Measurements from ENCODE around the gene NSUN5. TPM values are rescaled to one million over a fixed set of nuclear protein-coding genes. Genes with fewer than 3 reads are reported as not detected.

Gene NSUN5
- total RNA-seq, 1 experiment from 2014 or later: 28.9 TPM

DNA sequence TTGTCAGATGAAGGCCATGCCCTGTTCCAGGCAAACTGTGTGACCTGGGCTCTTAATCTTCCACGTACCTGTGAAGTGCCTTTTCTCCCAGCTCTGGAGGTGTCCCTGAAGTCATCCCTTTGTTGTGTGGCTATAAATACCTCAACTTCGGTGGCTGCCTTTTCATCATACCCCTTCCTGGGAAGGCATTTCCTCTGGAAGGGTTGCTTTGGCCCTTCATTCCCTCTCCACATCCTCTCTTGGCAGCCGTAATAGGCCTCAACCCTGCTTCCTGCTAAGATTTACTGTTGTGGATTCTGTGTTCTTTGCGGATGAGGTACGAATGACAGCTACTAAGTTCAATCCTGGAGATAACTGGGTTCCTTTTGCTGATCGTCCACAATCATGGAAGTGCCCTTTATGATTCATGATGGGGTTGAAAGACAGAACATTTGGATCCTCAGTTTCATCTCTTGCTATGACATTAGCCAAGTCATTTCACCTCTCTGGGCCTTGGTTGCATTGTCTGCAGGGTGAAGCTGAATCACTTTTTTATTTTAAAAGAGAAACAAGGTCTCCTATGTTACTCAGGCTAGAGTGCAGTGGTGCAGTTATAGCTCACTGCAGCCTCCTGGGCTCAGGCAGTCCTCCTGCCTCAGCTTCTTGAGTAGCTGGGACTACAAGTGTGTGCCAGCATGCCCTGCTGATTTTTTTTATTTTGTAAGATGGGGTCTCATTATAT is 43.0 kb upstream of the NSUN5 start:
- BruUV-seq (replicated peaks): no TSS peak
- DNase-seq (ENCODE audit: low spot score): no peak
- POLR2A ChIA-PET (ENCODE audit: low non-redundant PET): no interaction called here
- CTCF ChIA-PET: no interaction called here
- Histone ChIP-seq H3K9me3 (ENCODE audit: low read depth, low read length, poor library complexity, severe bottlenecking) (no peaks in the 10 kb centered on the region), H3K36me3 (ENCODE audit: insufficient read depth, low read length, poor library complexity, severe bottlenecking) (no peaks in the 10 kb centered on the region), H3K4me3 (ENCODE audit: low read depth, low read length, poor library complexity, severe bottlenecking) (no peak overlapping the region), H3K4me1 (ENCODE audit: insufficient read depth, low read length, poor library complexity, severe bottlenecking) (no peaks in the 10 kb centered on the region), H3K27ac (ENCODE audit: low read depth, low read length, poor library complexity, severe bottlenecking) (no peak overlapping the region), H3K27me3 (replicated peaks; ENCODE audit: insufficient read depth, low read depth, low read length, poor library complexity) (no peaks in the 10 kb centered on the region)
- TF ChIP-seq EZH2 (IDR thresholded peaks at IDR 0.05; ENCODE audit: borderline replicate concordance, low read depth, low read length, poor library complexity, severe bottlenecking): no peak
- TF ChIP-seq, protein P1, sequence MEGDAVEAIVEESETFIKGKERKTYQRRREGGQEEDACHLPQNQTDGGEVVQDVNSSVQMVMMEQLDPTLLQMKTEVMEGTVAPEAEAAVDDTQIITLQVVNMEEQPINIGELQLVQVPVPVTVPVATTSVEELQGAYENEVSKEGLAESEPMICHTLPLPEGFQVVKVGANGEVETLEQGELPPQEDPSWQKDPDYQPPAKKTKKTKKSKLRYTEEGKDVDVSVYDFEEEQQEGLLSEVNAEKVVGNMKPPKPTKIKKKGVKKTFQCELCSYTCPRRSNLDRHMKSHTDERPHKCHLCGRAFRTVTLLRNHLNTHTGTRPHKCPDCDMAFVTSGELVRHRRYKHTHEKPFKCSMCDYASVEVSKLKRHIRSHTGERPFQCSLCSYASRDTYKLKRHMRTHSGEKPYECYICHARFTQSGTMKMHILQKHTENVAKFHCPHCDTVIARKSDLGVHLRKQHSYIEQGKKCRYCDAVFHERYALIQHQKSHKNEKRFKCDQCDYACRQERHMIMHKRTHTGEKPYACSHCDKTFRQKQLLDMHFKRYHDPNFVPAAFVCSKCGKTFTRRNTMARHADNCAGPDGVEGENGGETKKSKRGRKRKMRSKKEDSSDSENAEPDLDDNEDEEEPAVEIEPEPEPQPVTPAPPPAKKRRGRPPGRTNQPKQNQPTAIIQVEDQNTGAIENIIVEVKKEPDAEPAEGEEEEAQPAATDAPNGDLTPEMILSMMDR (conservative IDR thresholded peaks at IDR 0.05; ENCODE audit: low read depth, low read length): no peak
- intact Hi-C loops (cut with micrococcal nuclease; ENCODE audit: unreplicated experiment): no loop called here

DNA sequence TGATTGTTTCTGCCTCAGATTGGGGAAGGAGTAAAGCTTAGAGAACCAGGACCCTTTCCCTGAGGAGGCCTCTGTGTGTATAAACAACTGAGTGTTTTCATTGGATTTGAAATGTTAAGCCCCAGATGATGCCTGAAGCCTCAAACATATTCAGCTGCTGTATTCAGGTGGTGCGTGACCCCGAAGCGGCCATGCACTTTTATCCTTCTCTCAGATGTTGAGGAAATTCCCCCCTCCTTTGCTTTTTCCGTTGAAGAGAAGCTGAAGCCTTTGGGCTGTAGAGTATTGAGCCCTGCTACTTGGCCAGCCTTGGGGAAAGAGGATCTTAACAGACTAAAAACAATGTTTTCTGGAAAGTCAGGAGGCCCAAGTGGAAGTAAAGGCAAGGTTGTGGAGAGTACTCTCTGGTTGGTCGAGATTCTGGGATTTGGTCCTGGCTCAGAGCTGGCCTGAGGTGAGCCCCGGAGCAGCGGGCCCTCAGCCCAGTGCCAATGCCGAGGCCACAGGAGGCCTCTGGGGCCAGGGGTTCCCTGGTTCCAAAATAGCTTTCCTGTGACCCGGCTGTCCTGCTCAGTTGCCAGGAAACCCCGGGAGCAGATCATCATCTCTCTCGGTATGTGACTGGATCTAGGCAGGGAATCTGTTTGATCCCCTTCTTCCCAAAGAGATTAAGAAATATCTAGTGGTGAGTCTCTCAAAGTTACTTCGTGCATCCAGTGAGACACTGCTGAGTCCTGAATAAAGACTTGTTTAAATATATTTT is 41.9 kb upstream of the NSUN5 start:
- intact Hi-C loops (cut with micrococcal nuclease; ENCODE audit: unreplicated experiment): no loop called here
- Histone ChIP-seq H3K4me1 (ENCODE audit: insufficient read depth, low read length, poor library complexity, severe bottlenecking) (no peaks in the 10 kb centered on the region), H3K36me3 (ENCODE audit: insufficient read depth, low read length, poor library complexity, severe bottlenecking) (no peaks in the 10 kb centered on the region), H3K9me3 (ENCODE audit: low read depth, low read length, poor library complexity, severe bottlenecking) (no peaks in the 10 kb centered on the region), H3K4me3 (ENCODE audit: low read depth, low read length, poor library complexity, severe bottlenecking) (no peak overlapping the region), H3K27ac (ENCODE audit: low read depth, low read length, poor library complexity, severe bottlenecking) (no peak overlapping the region), H3K27me3 (replicated peaks; ENCODE audit: insufficient read depth, low read depth, low read length, poor library complexity) (no peaks in the 10 kb centered on the region)
- ChIA-PET CTCF (no interaction called here), POLR2A (ENCODE audit: low non-redundant PET) (no interaction called here)
- no peak for DNase-seq (ENCODE audit: low spot score)
- no TSS peak for BruUV-seq (replicated peaks)
- TF ChIP-seq EZH2 (IDR thresholded peaks at IDR 0.05; ENCODE audit: borderline replicate concordance, low read depth, low read length, poor library complexity, severe bottlenecking): no peak
- TF ChIP-seq, protein P1 (conservative IDR thresholded peaks at IDR 0.05; ENCODE audit: low read depth, low read length): no peak

DNA sequence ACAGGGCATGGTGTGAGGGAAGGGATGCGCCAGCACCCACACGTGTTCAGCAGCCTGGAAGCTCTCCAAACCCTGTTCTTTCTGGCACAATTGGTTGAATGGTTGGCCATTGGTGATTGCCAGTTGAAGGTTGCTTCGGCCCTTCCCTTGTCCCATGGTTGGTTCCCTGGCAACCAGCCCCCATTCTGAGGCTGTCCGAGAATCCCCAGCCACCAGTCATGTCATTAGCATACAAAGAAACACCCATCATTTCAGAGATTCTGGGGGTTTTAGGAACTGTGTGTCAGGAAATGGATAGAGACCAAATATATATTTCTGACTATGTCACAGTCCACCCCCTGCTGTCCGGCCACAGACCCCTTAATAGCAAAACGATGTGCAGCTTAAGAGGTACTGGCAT is 41.1 kb upstream of the NSUN5 start:
- TF ChIP-seq, protein P1 (conservative IDR thresholded peaks at IDR 0.05; ENCODE audit: low read depth, low read length): no peak
- no peak for TF ChIP-seq EZH2 (IDR thresholded peaks at IDR 0.05; ENCODE audit: borderline replicate concordance, low read depth, low read length, poor library complexity, severe bottlenecking)
- H3K27ac ChIP-seq (ENCODE audit: low read depth, low read length, poor library complexity, severe bottlenecking): no peak overlapping the region
- ChIA-PET CTCF (no interaction called here), POLR2A (ENCODE audit: low non-redundant PET) (no interaction called here)
- no peaks in the 10 kb centered on the region for H3K9me3 ChIP-seq (ENCODE audit: low read depth, low read length, poor library complexity, severe bottlenecking)
- no peaks in the 10 kb centered on the region for H3K27me3 ChIP-seq (replicated peaks; ENCODE audit: insufficient read depth, low read depth, low read length, poor library complexity)
- H3K36me3 ChIP-seq (ENCODE audit: insufficient read depth, low read length, poor library complexity, severe bottlenecking): no peaks in the 10 kb centered on the region
- no peaks in the 10 kb centered on the region for H3K4me1 ChIP-seq (ENCODE audit: insufficient read depth, low read length, poor library complexity, severe bottlenecking)
- no TSS peak for BruUV-seq (replicated peaks)
- intact Hi-C loops (cut with micrococcal nuclease; ENCODE audit: unreplicated experiment): no loop called here
- no peak for DNase-seq (ENCODE audit: low spot score)
- no peak overlapping the region for H3K4me3 ChIP-seq (ENCODE audit: low read depth, low read length, poor library complexity, severe bottlenecking)

All from A673 (cell line).